PFSK-1 (cell line): ENCODE data around the gene TOMM70.

Source experiments
- FOXP2 ChIP-seq: optimal IDR thresholded peaks from 2 replicates; pipeline ENCODE3; 2011; ENCODE audit warnings: borderline replicate concordance, control low read depth, inconsistent platforms; ENCODE audit not compliant: insufficient read depth; ENCODE audit errors: extremely low read length, extremely low read depth
- POLR2AphosphoS5 ChIP-seq: IDR thresholded peaks from 2 replicates; pipeline ENCODE4 v1.6.1; 2012; ENCODE audit warnings: low read depth, mild to moderate bottlenecking, control low read depth, low read length, moderate library complexity
- REST ChIP-seq, 2 experiments: IDR thresholded peaks; 2 replicates each; pipeline versions ENCODE4 v1.6.1 to v1.8.0; 2011 to 2012; ENCODE audit warnings: low read depth in 2 of 2, low read length in 2 of 2, control low read depth in 1 of 2, inconsistent platforms in 1 of 2, mild to moderate bottlenecking in 1 of 2, moderate library complexity in 1 of 2; ENCODE audit not compliant: insufficient read depth in 1 of 2
- SIN3A ChIP-seq: IDR thresholded peaks from 2 replicates; pipeline ENCODE4 v1.6.1; 2012; ENCODE audit warnings: mild to moderate bottlenecking, low read length, moderate library complexity, borderline replicate concordance; ENCODE audit not compliant: insufficient read depth
- TAF1 ChIP-seq: IDR thresholded peaks from 2 replicates; pipeline ENCODE4 v1.6.1; 2012; ENCODE audit warnings: low read length, control low read depth, borderline replicate concordance; ENCODE audit not compliant: insufficient read depth

GRCh38 chr3:100448079-100448478 is 47.2 kb upstream of the TOMM70 start:
- no peak for TF ChIP-seq TAF1
- no peak for TF ChIP-seq REST (IDR thresholded peaks at IDR 0.05; ENCODE audit: insufficient read depth in 1 of 2, low read depth in 2 of 2, low read length in 2 of 2)
- TF ChIP-seq SIN3A = no peak
- TF ChIP-seq POLR2AphosphoS5 = no peak
- TF ChIP-seq FOXP2 = no peak
